ENCODE results near the gene MYZAP. TPM values are rescaled to one million over a fixed set of nuclear protein-coding genes. Genes with fewer than 3 reads are reported as not detected.

MYZAP gene
- total and polyA plus RNA-seq, 4 donors = 0.38 to 7.5 (median 2.5) TPM

- H3K27ac ChIP-seq (ENCODE audit: low read depth in 1 of 2, low read length in 2 of 2) = no peak overlapping the region
- DNase-seq (no peak), ATAC-seq (ENCODE audit: low FRiP score) (no peak)
These were observed 111.7 kb downstream of the MYZAP start for GRCh38 chr15:57703387-57703786.

GRCh38 chr15:57704441-57704840 lies 112.7 kb downstream of the MYZAP start:
- no peaks in the 10 kb centered on the region for H3K4me1 ChIP-seq (ENCODE audit: control insufficient read depth in 1 of 2, insufficient read depth in 2 of 2, low read length in 2 of 2)
- ATAC-seq (ENCODE audit: low FRiP score) (no peak), DNase-seq (peak in 1 of 2 donors; percentile 43)
- peak overlapping the region in 1 of 2 donors; percentile 48 for H3K27ac ChIP-seq (ENCODE audit: low read depth in 1 of 2, low read length in 2 of 2)
- WGBS, 2 donors = 20 to 29% methylated on average over 3 of the region's 3 CpGs
- no peaks in the 10 kb centered on the region for H3K27me3 ChIP-seq (ENCODE audit: control insufficient read depth in 1 of 2, insufficient read depth in 2 of 2, low read length in 1 of 2)
- intact Hi-C loops (cut with DNase I) = no loop called here
- H3K36me3 ChIP-seq (ENCODE audit: control insufficient read depth in 1 of 2, insufficient read depth in 2 of 2, low read length in 1 of 2) = no peaks in the 10 kb centered on the region
- no peaks in the 10 kb centered on the region for H3K9me3 ChIP-seq (ENCODE audit: control insufficient read depth, low read length)
- H3K4me3 ChIP-seq (ENCODE audit: low read length in 2 of 2) = no peak overlapping the region

More at GRCh38 chr15:57703387-57703786, 111.7 kb downstream of the MYZAP start:
- Histone ChIP-seq H3K27me3 (ENCODE audit: control insufficient read depth in 1 of 2, insufficient read depth in 2 of 2, low read length in 1 of 2) (no peaks in the 10 kb centered on the region), H3K4me1 (ENCODE audit: control insufficient read depth in 1 of 2, insufficient read depth in 2 of 2, low read length in 2 of 2) (no peaks in the 10 kb centered on the region), H3K36me3 (ENCODE audit: control insufficient read depth in 1 of 2, insufficient read depth in 2 of 2, low read length in 1 of 2) (no peaks in the 10 kb centered on the region), H3K4me3 (ENCODE audit: low read length in 2 of 2) (no peak overlapping the region), H3K9me3 (ENCODE audit: control insufficient read depth, low read length) (no peaks in the 10 kb centered on the region)
- intact Hi-C loops (cut with DNase I) = no loop called here
- WGBS, 2 donors = 39 to 45% methylated on average over 2 of the region's 2 CpGs

- Histone ChIP-seq H3K4me1 (ENCODE audit: control insufficient read depth in 1 of 2, insufficient read depth in 2 of 2, low read length in 2 of 2) (peaks cover 0 to 1% of the 10 kb centered on the region in 2 donors), H3K27me3 (ENCODE audit: control insufficient read depth in 1 of 2, insufficient read depth in 2 of 2, low read length in 1 of 2) (no peaks in the 10 kb centered on the region), H3K27ac (ENCODE audit: low read depth in 1 of 2, low read length in 2 of 2) (peak overlapping the region; percentile 67 to 97), H3K36me3 (ENCODE audit: control insufficient read depth in 1 of 2, insufficient read depth in 2 of 2, low read length in 1 of 2) (peaks cover 3 to 4% of the 10 kb centered on the region in 2 donors), H3K4me3 (ENCODE audit: low read length in 2 of 2) (peak overlapping the region in 1 of 2 donors; percentile 30), H3K9me3 (ENCODE audit: control insufficient read depth, low read length) (no peaks in the 10 kb centered on the region)
- intact Hi-C loops (cut with DNase I) = loop anchor here (2.0 to 5.0 kb wide), 2 partner anchors 39 kb away; no protein-coding TSS in a partner anchor
- ATAC-seq (ENCODE audit: low FRiP score) (peak; percentile 53), DNase-seq (no peak)
- WGBS, 2 donors = 75 to 79% methylated on average over 12 of the region's 12 CpGs
These were observed 114.2 kb downstream of the MYZAP start for GRCh38 chr15:57705746-57706404.

GRCh38 chr15:57706405-57707209 lies 114.9 kb downstream of the MYZAP start, which contains the start of gene POLR2M:
POLR2M (plus strand) TSS chr15:57706714; CDS start chr15:57706843, 129 bp downstream.
- peaks cover 3 to 4% of the 10 kb centered on the region in 2 donors for H3K36me3 ChIP-seq (ENCODE audit: control insufficient read depth in 1 of 2, insufficient read depth in 2 of 2, low read length in 1 of 2)
- WGBS, 2 donors = 4 to 7% methylated on average over 69 to 70 of the region's 70 CpGs
- ATAC-seq (ENCODE audit: low FRiP score) = peak; percentile 96
- intact Hi-C loops (cut with DNase I) = loop anchor here (2.0 to 5.0 kb wide), 2 partner anchors 39 to 40 kb away; no protein-coding TSS in a partner anchor
- peak within 1 kb of the TSS; percentile 92 to 96 for H3K4me3 ChIP-seq (ENCODE audit: low read length in 2 of 2)
- no peaks in the 10 kb centered on the region for H3K9me3 ChIP-seq (ENCODE audit: control insufficient read depth, low read length)
- peak within 1 kb of the TSS; percentile 85 to 97 for H3K27ac ChIP-seq (ENCODE audit: low read depth in 1 of 2, low read length in 2 of 2)
- peaks cover 1 to 3% of the 10 kb centered on the region in 2 donors for H3K4me1 ChIP-seq (ENCODE audit: control insufficient read depth in 1 of 2, insufficient read depth in 2 of 2, low read length in 2 of 2)
- peak; percentile 97 to 98 for DNase-seq
- H3K27me3 ChIP-seq (ENCODE audit: control insufficient read depth in 1 of 2, insufficient read depth in 2 of 2, low read length in 1 of 2) = no peaks in the 10 kb centered on the region

- H3K9me3 ChIP-seq (ENCODE audit: control insufficient read depth, low read length) = no peaks in the 10 kb centered on the region
- ATAC-seq (ENCODE audit: low FRiP score) (no peak), DNase-seq (no peak)
- H3K27me3 ChIP-seq (ENCODE audit: control insufficient read depth in 1 of 2, insufficient read depth in 2 of 2, low read length in 1 of 2) = no peaks in the 10 kb centered on the region
- H3K27ac ChIP-seq (ENCODE audit: low read depth in 1 of 2, low read length in 2 of 2) = no peak overlapping the region
- WGBS, 2 donors = 5 to 8% methylated on average over 4 of the region's 4 CpGs
- intact Hi-C loops (cut with DNase I) = loop anchor here in 1 of 2 donors (5.0 kb wide), 1 partner anchor 41 kb away; no protein-coding TSS in a partner anchor
- peaks cover 3 to 11% of the 10 kb centered on the region in 2 donors for H3K36me3 ChIP-seq (ENCODE audit: control insufficient read depth in 1 of 2, insufficient read depth in 2 of 2, low read length in 1 of 2)
- peak overlapping the region; percentile 92 to 96 for H3K4me3 ChIP-seq (ENCODE audit: low read length in 2 of 2)
- peaks cover 1 to 3% of the 10 kb centered on the region in 2 donors for H3K4me1 ChIP-seq (ENCODE audit: control insufficient read depth in 1 of 2, insufficient read depth in 2 of 2, low read length in 2 of 2)
These were observed 116.3 kb downstream of the MYZAP start for GRCh38 chr15:57708047-57708446.

GRCh38 chr15:57718309-57718708 lies 126.6 kb downstream of the MYZAP start:
- ATAC-seq (ENCODE audit: low FRiP score) = no peak
- WGBS, 2 donors = 86 to 91% methylated on average over 2 of the region's 2 CpGs
- no peaks in the 10 kb centered on the region for H3K9me3 ChIP-seq (ENCODE audit: control insufficient read depth, low read length)
- DNase-seq = no peak
- no peaks in the 10 kb centered on the region for H3K4me1 ChIP-seq (ENCODE audit: control insufficient read depth in 1 of 2, insufficient read depth in 2 of 2, low read length in 2 of 2)
- H3K36me3 ChIP-seq (ENCODE audit: control insufficient read depth in 1 of 2, insufficient read depth in 2 of 2, low read length in 1 of 2) = peaks cover 0 to 5% of the 10 kb centered on the region in 2 donors
- H3K4me3 ChIP-seq (ENCODE audit: low read length in 2 of 2) = no peak overlapping the region
- no peaks in the 10 kb centered on the region for H3K27me3 ChIP-seq (ENCODE audit: control insufficient read depth in 1 of 2, insufficient read depth in 2 of 2, low read length in 1 of 2)
- H3K27ac ChIP-seq (ENCODE audit: low read depth in 1 of 2, low read length in 2 of 2) = no peak overlapping the region
- intact Hi-C loops (cut with DNase I) = no loop called here

- H3K27me3 ChIP-seq (ENCODE audit: control insufficient read depth in 1 of 2, insufficient read depth in 2 of 2, low read length in 1 of 2) = no peaks in the 10 kb centered on the region
- no peak for DNase-seq
- no peak overlapping the region for H3K27ac ChIP-seq (ENCODE audit: low read depth in 1 of 2, low read length in 2 of 2)
- H3K4me3 ChIP-seq (ENCODE audit: low read length in 2 of 2) = no peak overlapping the region
- peaks cover 0 to 2% of the 10 kb centered on the region in 2 donors for H3K36me3 ChIP-seq (ENCODE audit: control insufficient read depth in 1 of 2, insufficient read depth in 2 of 2, low read length in 1 of 2)
- H3K4me1 ChIP-seq (ENCODE audit: control insufficient read depth in 1 of 2, insufficient read depth in 2 of 2, low read length in 2 of 2) = no peaks in the 10 kb centered on the region
- WGBS, 2 donors = 24 to 26% methylated on average over 3 of the region's 3 CpGs
- intact Hi-C loops (cut with DNase I) = loop anchor here in 1 of 2 donors (5.0 kb wide), 1 partner anchor 49 kb away; no protein-coding TSS in a partner anchor
- no peak for ATAC-seq (ENCODE audit: low FRiP score)
- no peaks in the 10 kb centered on the region for H3K9me3 ChIP-seq (ENCODE audit: control insufficient read depth, low read length)
These were observed 129.2 kb downstream of the MYZAP start for GRCh38 chr15:57720867-57721266.

GRCh38 chr15:57726411-57726810 lies 134.7 kb downstream of the MYZAP start:
- Histone ChIP-seq H3K27ac (ENCODE audit: low read depth in 1 of 2, low read length in 2 of 2) (no peak overlapping the region), H3K4me3 (ENCODE audit: low read length in 2 of 2) (no peak overlapping the region), H3K36me3 (ENCODE audit: control insufficient read depth in 1 of 2, insufficient read depth in 2 of 2, low read length in 1 of 2) (no peaks in the 10 kb centered on the region), H3K27me3 (ENCODE audit: control insufficient read depth in 1 of 2, insufficient read depth in 2 of 2, low read length in 1 of 2) (no peaks in the 10 kb centered on the region), H3K4me1 (ENCODE audit: control insufficient read depth in 1 of 2, insufficient read depth in 2 of 2, low read length in 2 of 2) (no peaks in the 10 kb centered on the region), H3K9me3 (ENCODE audit: control insufficient read depth, low read length) (no peaks in the 10 kb centered on the region)
- intact Hi-C loops (cut with DNase I) = no loop called here
- DNase-seq (no peak), ATAC-seq (ENCODE audit: low FRiP score) (no peak)
- WGBS, 2 donors = 90% methylated on average over 3 of the region's 3 CpGs

Measured in aorta (tissue), 5 donors.